COR-L47 (cell line): ENCODE measurements around the gene ADARB2.

ENCODE experiments used
- DNase-seq: peaks from one replicate; lab custom pipeline; 2025; lab: John Stamatoyannopoulos, UW

Gene ADARB2

GRCh38 chr10:1569208-1569607, 168.1 kb downstream of the ADARB2 start:
- DNase-seq, result no peak

GRCh38 chr10:1567742-1568495, 169.4 kb downstream of the ADARB2 start:
- no peak for DNase-seq

DNA sequence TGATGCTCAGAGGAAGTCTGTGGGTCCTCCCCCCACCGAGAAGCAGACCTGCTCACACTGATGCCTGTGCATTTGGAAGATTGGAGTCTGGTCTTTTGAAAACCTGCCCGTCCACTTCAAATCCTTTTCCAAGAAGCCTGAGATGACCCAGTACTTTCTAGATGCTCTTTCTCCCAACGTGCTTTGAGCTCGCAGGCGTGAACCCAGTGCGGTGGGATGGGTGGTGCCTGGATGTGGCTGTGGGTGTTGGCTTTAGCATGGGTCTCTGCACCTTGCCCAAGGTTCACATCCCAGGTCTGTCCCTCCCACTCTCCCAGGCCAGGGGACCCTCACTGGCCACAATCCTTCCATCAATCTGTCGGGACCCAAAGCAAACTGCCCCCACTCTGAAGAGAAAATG, 170.2 kb downstream of the ADARB2 start:
- DNase-seq, result no peak

GRCh38 chr10:1564791-1565190, 172.5 kb downstream of the ADARB2 start:
- DNase-seq, result no peak

- DNase-seq, result no peak
These were observed 174.3 kb downstream of the ADARB2 start for GRCh38 chr10:1563028-1563427.

DNA sequence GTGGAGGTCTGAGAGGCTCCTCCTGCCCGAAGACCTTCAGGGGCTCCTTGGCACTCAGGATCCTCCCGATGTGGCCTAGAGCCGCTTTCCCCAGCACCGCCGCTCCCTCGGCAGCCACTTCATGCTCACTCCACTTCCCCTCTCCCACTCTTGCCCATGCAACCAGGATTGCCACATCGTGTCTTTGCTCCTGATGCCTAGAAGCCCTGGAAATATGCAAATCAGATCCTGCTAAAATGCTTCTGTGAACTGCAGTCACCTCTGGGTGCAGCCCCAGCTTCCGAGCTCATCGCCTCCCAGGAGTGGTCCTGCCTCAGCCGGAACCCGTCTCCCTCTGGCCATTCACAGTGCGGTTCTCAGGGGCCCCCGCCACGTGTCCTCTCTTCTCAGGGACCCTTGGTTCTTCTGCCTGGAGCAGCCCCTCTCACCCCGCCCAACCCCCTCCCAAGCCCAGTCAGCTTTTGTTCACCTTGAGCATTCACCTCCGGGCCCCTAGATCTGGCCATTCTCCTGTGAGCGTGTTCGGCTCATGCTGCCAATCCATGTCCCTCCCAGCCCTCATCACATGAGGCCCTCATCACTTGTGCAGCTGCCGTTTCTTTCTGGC, 175.5 kb downstream of the ADARB2 start:
- no peak for DNase-seq

GRCh38 chr10:1560535-1561192, 176.7 kb downstream of the ADARB2 start:
- no peak for DNase-seq

DNA sequence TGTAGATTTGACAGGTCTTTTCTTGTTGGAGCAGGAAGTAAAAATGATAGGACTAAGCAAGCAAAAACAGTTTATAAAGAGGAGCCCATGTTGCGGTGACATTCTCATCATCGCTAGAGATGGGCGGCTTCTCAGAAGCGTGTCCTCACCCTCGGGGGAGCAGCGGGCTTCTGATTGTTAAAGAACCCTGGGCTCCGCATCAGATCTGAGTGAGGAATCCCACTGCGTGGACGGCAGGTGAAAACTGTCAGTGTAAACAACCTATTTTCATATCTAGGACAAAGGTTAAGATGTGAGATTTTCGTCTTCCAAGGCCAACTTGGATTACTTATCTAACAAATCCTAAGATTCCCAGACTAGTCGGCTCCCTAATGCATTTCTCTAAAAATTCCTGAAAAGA, 177.6 kb downstream of the ADARB2 start:
- DNase-seq, result no peak

DNA sequence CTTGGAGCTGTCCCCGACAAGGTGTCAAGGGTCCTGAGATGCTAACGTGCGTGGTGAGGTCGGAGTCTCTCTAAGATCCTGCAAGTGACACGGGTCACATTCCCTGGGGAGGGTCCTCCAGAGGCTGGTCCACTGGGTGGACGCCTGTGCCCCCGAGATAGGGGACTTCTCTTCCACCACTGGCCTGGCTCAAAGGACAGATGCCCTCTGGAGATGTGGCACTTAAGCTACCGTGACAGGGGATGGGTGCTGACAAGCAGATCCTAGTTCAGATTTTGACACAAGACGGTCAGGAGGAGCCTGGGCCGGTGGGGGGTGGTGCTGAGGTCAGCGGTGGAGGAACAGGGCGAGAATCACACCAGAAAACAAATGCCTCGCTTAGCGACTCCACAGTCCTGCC, 178.0 kb downstream of the ADARB2 start:
- DNase-seq, result no peak

GRCh38 chr10:1558906-1559305, 178.4 kb downstream of the ADARB2 start:
- DNase-seq, result no peak

DNA sequence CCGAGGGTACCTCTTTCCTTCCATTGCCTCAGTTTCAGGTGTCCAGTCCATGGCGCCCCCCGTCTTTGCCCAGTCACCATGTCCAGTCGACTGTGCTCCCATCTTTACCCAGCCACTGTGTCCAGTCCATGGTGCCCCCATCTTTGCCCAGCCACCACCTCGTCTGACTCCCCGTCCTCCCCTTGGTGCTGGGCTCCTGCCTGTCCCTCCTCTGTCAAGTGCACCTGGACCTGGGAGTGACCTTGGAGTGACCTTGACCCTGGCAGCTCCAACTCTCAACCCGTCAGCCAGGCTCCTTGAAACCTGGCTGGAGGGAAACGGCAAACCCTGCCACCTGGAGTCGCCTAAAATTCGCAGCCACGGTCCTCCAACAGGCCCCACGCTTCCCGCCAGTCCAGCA, 180.2 kb downstream of the ADARB2 start:
- DNase-seq, result no peak

DNA sequence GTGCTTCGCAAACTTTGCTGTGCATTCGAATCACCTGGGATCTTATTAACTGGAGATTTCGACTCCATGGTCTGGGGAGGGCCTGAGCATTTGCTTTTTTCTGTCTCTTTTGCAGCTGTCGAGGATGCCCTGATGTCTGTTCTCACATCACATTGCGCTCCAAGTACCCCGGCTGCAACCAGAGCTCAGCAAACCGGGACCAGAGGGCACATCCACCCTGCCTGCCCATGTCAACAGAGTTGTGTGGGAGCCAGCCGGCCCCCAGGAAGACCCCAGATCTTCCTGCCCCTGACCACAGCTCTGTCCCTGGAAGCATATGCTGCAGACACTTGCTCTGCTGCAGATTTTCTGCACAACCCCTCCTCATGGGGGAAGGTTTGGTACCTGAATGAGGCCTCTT, 180.8 kb downstream of the ADARB2 start:
- no peak for DNase-seq

- DNase-seq, result no peak
These were observed 183.4 kb downstream of the ADARB2 start for GRCh38 chr10:1553951-1554350.

- no peak for DNase-seq
These were observed 184.2 kb downstream of the ADARB2 start for GRCh38 chr10:1552881-1553670.

DNA sequence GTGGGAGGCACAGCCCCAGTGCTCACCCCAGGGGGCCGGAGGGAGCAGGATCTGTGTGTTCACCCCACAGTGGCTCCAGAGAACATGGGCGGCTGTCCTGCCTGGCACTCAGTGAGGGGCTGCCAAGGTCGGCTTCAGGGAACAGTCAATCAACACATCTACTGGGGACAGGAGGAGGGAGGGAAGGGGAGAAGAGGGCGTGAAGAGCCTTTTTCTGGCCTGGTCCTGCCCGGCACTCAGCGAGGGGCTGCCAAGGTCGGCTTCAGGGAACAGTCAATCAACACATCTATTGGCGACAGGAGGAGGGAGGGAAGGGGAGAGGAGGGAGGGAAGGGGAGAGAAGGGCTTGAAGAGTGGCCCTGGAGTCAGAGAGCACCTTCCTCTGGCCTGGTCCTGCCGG, 184.9 kb downstream of the ADARB2 start:
- DNase-seq, result no peak

DNA sequence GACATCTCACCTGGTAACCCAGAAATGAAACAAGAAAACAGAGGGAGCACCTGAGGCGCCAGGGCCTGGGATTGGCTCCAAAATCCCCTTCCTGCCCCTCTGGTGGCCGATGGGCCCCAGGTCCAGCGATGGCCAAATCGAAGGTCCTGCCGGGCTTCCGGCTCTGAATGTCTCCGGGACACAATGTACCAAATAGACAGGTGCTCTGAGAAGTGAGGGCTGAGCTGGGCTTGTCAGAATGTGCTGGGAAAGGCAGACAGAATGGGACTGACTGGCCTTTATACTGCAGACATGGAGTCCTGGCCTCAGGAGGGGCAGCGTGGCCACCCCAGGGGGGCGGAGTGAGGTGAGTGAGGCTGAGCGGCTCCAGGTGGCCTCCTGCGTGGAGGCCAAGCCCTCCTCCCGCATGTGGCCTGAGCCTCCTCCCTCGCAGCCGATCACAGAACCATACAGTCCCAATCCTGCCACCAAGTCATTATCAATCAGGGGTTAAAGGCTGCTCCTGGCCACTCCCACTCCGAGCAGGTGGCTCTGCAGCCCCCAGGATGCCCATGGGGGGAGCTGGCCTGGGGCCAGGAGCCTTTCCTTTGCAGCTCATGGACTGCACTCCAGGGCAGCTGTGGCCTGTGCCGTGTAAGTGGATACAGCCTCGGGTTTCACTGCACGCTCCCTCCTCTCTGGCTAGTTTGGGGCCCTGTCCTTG, 185.5 kb downstream of the ADARB2 start:
- peak; percentile 6 for DNase-seq

DNA sequence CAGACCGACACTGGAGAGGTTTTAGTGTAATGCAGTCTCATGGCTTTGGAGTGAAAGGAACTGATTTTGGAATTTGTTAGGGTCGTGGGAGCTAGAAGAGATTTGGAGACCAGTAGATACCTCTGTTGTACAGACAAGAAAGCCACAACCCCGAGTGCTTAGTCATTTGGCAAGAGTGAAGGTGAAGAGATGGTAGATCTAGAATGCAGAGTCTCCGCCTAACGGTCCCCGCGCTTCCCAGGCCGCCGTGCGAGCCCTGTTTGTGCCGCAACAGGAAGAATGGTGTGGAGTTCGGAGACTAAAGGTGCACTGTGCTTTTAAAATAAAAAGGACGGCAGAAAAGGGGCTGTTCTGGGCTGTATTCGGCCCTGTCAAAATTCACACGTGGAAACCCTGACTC, 186.7 kb downstream of the ADARB2 start:
- no peak for DNase-seq

GRCh38 chr10:1550291-1550595, 187.1 kb downstream of the ADARB2 start:
- DNase-seq, result no peak

- no peak for DNase-seq
These were observed 187.6 kb downstream of the ADARB2 start for GRCh38 chr10:1549591-1550290.

DNA sequence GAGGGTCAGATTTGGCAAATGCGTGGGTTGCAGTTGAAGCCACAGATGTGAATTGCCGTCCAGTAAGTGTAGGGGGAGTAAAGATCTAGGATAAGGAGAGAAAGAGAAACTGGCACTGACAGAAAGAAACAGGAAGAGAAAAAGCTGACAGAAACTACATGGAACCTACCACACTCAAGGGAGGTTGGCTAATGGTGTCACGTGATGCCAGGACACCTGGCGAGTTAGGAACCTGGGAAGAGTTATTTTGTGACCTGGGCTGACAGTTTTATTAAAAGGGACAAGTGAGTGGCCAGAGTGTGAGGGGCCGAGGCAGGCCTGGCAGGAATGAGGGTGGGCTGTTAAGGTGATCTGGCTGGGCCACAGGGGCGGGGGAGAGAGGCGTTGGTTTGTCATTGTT, 188.7 kb downstream of the ADARB2 start:
- DNase-seq, result no peak

DNA sequence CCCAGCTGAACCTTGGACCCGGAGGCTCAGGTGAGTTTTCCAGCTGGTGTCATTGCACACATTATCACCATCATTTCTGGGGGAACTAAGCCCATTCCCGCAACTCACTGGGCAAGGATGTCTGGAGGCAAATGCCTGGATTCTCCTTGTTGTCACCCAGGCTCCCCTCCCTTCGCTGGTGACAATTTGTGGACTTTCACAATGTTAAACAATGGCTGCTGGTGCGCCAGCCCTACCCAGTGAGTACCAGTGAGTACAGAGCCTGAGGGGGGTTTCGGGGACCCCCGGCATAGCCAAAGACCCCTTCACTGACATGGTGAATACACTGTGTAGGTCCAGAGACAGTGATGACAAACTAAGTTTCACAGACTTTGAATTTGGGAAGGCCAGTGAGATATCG, 189.2 kb downstream of the ADARB2 start:
- no peak for DNase-seq
